ENCODE results near the gene ADAMTSL2.

ADAMTSL2 gene

DNA sequence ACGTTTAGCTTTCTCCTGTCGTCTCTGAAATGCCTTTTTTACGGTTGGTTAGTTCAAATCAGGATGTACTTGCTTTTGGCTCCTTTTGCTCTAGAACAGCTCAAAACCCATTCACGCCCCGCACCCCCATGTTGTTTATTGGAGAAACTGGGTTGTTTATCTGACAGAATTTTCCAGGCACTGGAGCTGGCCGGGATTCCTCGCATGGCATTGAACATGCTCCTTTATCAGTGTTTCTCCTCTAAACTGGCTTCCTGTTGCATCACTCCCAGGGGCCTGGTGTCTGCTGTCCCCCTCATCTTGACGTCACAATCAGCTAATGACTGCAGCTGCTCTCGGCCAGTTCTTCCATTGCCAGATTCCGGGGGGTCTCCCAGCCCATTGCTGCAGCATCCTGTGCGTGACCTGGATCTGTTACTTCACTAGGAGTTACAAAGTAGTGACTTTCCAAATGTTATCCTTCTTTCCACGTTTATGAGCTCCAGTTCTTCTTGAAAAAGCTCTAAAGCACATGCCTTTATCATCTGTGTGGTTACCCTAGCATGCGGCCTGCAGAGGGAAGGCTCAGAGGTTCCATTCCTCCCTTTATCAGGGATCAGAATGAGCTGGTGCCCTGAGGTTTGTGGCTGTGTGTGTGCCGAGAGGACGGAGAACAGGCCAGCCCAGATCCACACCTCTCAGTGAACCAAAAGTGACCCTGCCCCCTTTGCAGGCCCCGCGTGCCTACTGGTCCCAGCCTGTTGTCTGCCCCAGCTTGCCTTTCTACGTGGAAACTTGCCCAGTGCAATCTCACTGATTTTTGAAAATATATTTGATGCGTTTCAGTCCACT, 47.2 kb downstream of the ADAMTSL2 start:
- no peak for ATAC-seq
- TF ChIP-seq ESRRG (CRISPR knock-in tag; IDR thresholded peaks at IDR 0.05) (no peak), ZFP3 (CRISPR knock-in tag; IDR thresholded peaks at IDR 0.05) (peak; percentile 17; the same call in 1 of the 2 replicates), ZNF8 (CRISPR knock-in tag; IDR thresholded peaks at IDR 0.05) (no peak), ZC3H10 (CRISPR knock-in tag; IDR thresholded peaks at IDR 0.05) (no peak), SNAI2 (CRISPR knock-in tag; IDR thresholded peaks at IDR 0.05) (no peak), ISL1 (CRISPR knock-in tag; IDR thresholded peaks at IDR 0.05) (no peak), TOX (CRISPR knock-in tag; IDR thresholded peaks at IDR 0.05; ENCODE audit: borderline replicate concordance) (no peak), TCF4 (CRISPR knock-in tag; IDR thresholded peaks at IDR 0.05; ENCODE audit: borderline replicate concordance) (peak; percentile 66; the same call in 1 of the 2 replicates), OSR1 (CRISPR knock-in tag; IDR thresholded peaks at IDR 0.05) (no peak), GLIS3 (CRISPR knock-in tag; IDR thresholded peaks at IDR 0.05) (no peak), BACH2 (CRISPR knock-in tag; IDR thresholded peaks at IDR 0.05; ENCODE audit: borderline replicate concordance) (no peak), ARNTL (CRISPR knock-in tag; IDR thresholded peaks at IDR 0.05; ENCODE audit: borderline replicate concordance, low read depth) (no peak)
- TF ChIP-seq, protein P1, sequence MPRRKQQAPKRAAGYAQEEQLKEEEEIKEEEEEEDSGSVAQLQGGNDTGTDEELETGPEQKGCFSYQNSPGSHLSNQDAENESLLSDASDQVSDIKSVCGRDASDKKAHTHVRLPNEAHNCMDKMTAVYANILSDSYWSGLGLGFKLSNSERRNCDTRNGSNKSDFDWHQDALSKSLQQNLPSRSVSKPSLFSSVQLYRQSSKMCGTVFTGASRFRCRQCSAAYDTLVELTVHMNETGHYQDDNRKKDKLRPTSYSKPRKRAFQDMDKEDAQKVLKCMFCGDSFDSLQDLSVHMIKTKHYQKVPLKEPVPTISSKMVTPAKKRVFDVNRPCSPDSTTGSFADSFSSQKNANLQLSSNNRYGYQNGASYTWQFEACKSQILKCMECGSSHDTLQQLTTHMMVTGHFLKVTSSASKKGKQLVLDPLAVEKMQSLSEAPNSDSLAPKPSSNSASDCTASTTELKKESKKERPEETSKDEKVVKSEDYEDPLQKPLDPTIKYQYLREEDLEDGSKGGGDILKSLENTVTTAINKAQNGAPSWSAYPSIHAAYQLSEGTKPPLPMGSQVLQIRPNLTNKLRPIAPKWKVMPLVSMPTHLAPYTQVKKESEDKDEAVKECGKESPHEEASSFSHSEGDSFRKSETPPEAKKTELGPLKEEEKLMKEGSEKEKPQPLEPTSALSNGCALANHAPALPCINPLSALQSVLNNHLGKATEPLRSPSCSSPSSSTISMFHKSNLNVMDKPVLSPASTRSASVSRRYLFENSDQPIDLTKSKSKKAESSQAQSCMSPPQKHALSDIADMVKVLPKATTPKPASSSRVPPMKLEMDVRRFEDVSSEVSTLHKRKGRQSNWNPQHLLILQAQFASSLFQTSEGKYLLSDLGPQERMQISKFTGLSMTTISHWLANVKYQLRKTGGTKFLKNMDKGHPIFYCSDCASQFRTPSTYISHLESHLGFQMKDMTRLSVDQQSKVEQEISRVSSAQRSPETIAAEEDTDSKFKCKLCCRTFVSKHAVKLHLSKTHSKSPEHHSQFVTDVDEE (CRISPR knock-in tag; IDR thresholded peaks at IDR 0.05): peak; percentile 60; the same call in 1 of the 2 replicates
- TF ChIP-seq, protein P2, sequence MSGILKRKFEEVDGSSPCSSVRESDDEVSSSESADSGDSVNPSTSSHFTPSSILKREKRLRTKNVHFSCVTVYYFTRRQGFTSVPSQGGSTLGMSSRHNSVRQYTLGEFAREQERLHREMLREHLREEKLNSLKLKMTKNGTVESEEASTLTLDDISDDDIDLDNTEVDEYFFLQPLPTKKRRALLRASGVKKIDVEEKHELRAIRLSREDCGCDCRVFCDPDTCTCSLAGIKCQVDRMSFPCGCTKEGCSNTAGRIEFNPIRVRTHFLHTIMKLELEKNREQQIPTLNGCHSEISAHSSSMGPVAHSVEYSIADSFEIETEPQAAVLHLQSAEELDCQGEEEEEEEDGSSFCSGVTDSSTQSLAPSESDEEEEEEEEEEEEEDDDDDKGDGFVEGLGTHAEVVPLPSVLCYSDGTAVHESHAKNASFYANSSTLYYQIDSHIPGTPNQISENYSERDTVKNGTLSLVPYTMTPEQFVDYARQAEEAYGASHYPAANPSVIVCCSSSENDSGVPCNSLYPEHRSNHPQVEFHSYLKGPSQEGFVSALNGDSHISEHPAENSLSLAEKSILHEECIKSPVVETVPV (CRISPR knock-in tag; IDR thresholded peaks at IDR 0.05): no peak
- TF ChIP-seq, protein P3, sequence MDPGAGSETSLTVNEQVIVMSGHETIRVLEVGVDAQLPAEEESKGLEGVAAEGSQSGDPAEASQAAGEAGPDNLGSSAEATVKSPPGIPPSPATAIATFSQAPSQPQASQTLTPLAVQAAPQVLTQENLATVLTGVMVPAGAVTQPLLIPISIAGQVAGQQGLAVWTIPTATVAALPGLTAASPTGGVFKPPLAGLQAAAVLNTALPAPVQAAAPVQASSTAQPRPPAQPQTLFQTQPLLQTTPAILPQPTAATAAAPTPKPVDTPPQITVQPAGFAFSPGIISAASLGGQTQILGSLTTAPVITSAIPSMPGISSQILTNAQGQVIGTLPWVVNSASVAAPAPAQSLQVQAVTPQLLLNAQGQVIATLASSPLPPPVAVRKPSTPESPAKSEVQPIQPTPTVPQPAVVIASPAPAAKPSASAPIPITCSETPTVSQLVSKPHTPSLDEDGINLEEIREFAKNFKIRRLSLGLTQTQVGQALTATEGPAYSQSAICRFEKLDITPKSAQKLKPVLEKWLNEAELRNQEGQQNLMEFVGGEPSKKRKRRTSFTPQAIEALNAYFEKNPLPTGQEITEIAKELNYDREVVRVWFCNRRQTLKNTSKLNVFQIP (CRISPR knock-in tag; IDR thresholded peaks at IDR 0.05; ENCODE audit: borderline replicate concordance, low read depth): no peak

DNA sequence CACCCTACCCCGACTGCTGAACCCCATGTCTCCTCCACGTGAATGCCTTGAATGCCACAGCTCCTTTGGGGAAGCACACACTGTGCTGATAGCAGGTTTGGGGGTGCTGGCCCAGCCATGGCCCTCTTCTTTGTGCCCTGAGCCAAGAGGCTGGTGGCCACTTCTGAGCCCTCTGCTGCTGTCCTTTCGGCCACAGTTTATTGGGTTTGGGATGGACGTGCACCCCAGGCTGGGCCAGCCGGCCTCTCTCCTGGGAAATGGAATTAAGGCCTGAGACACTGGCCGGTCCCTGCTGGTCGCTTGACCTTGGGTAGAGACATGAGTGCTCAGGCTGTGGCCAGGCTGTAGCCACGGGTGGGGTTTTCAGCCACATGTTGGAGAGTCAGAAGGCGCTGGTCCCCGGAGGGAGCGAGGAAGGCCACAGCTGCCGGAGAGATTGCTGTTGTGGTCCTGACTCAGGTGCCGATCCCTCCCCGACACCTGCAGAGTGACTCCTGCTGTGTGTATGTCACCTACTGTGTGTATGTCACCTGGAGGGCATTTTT, 48.1 kb downstream of the ADAMTSL2 start:
- ATAC-seq: no peak
- TF ChIP-seq OSR1 (CRISPR knock-in tag; IDR thresholded peaks at IDR 0.05) (no peak), CSDC2 (CRISPR knock-in tag; IDR thresholded peaks at IDR 0.05) (no peak), TOX (CRISPR knock-in tag; IDR thresholded peaks at IDR 0.05; ENCODE audit: borderline replicate concordance) (no peak), SNAI2 (CRISPR knock-in tag; IDR thresholded peaks at IDR 0.05) (no peak), GLIS3 (CRISPR knock-in tag; IDR thresholded peaks at IDR 0.05) (no peak), PPARA (CRISPR knock-in tag; IDR thresholded peaks at IDR 0.05; ENCODE audit: borderline replicate concordance) (no peak), ZNF8 (CRISPR knock-in tag; IDR thresholded peaks at IDR 0.05) (no peak), BACH2 (CRISPR knock-in tag; IDR thresholded peaks at IDR 0.05; ENCODE audit: borderline replicate concordance) (no peak), RARB (CRISPR knock-in tag; IDR thresholded peaks at IDR 0.05) (no peak), ISL1 (CRISPR knock-in tag; IDR thresholded peaks at IDR 0.05) (no peak), ZC3H10 (CRISPR knock-in tag; IDR thresholded peaks at IDR 0.05) (no peak), ZNF70 (CRISPR knock-in tag; IDR thresholded peaks at IDR 0.05) (no peak)
- TF ChIP-seq, protein P3 (CRISPR knock-in tag; IDR thresholded peaks at IDR 0.05; ENCODE audit: borderline replicate concordance, low read depth): no peak
- TF ChIP-seq, protein P4, sequence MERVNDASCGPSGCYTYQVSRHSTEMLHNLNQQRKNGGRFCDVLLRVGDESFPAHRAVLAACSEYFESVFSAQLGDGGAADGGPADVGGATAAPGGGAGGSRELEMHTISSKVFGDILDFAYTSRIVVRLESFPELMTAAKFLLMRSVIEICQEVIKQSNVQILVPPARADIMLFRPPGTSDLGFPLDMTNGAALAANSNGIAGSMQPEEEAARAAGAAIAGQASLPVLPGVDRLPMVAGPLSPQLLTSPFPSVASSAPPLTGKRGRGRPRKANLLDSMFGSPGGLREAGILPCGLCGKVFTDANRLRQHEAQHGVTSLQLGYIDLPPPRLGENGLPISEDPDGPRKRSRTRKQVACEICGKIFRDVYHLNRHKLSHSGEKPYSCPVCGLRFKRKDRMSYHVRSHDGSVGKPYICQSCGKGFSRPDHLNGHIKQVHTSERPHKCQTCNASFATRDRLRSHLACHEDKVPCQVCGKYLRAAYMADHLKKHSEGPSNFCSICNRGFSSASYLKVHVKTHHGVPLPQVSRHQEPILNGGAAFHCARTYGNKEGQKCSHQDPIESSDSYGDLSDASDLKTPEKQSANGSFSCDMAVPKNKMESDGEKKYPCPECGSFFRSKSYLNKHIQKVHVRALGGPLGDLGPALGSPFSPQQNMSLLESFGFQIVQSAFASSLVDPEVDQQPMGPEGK (CRISPR knock-in tag; IDR thresholded peaks at IDR 0.05; ENCODE audit: borderline replicate concordance): no peak
- TF ChIP-seq, protein P2 (CRISPR knock-in tag; IDR thresholded peaks at IDR 0.05): no peak
- TF ChIP-seq, protein P5, sequence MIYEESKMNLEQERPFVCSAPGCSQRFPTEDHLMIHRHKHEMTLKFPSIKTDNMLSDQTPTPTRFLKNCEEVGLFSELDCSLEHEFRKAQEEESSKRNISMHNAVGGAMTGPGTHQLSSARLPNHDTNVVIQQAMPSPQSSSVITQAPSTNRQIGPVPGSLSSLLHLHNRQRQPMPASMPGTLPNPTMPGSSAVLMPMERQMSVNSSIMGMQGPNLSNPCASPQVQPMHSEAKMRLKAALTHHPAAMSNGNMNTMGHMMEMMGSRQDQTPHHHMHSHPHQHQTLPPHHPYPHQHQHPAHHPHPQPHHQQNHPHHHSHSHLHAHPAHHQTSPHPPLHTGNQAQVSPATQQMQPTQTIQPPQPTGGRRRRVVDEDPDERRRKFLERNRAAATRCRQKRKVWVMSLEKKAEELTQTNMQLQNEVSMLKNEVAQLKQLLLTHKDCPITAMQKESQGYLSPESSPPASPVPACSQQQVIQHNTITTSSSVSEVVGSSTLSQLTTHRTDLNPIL (CRISPR knock-in tag; IDR thresholded peaks at IDR 0.05; ENCODE audit: low read depth): no peak
